GM19099 (cell line): Measurements from ENCODE around the gene MPND.

ENCODE experiments used
- POLR2A ChIP-seq: IDR thresholded peaks from 3 replicates; pipeline ENCODE4 v1.6.1; 2011; ENCODE audit warnings: low read depth; ENCODE audit not compliant: insufficient read length; ENCODE audit errors: extremely low read depth

Gene MPND

DNA sequence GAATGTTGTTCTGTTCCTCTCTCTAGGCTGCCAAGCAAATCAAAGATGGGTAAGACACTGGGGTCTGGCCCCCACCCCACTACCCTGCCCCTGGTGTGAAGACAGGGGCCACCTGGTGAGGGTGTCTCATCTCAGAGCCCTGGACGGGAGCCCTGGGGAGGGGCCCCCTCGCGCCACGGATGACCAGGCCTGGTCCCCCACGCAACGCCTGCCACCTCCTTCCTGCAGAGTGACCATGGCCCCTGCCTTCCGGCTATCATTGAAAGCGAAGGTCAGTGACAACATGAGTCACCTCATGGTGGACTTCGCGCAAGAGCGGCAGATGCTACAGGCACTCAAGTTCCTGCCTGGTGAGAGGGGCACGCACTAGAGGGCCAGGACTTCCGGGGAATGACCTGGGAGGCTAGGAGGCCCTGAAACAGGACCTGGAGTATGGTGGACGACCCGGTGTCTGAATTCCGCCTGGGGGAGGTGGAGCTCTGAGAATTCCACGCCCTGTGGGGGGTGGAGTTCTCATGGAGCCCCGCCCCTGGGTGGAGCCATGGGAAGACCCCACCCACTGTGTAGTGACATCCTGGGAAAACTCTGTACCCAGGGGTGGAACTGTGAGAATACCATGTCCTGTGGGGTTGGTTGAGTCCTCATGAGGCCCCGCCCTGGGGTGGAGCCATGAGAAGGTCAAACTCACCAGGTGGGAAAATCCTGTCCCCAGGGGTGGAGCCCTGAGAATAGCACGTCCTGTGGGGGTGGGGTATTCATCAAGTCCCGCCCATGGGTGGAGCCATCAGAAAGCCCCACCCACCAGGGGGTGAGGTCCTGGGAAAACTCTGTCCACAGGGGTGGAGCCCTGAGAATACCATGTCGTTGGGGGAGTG is 32.9 kb upstream of the MPND start:
- TF ChIP-seq POLR2A: no peak

DNA sequence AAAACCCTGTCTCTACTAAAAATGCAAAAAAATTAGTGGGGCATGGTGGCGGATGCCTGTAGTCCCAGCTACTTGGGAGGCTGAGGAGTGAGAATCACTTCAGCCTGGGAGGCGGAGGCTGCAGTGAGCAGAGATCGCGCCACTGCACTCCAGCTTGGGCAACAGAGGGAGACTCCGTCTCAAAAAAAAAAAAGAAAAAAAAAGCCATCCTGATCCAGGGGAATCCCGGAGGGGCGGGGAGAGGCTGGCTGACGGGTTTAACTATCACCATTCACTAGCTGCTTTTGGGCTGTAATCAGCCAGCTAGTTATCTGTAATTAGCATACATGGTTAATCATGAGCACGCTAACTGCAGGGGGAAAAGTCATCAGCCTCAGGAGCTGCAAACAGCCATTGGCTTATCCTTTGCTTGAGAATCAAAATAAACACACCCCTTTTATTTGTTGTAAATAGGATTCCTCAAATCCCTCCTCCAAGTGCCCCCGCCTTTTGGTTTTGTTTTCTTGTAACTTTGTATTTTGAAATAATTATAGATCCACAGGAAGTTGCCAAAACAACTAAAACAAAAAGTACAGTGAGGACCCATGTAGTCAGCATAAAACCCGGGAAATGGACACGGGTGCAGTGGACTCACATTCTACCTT is 29.4 kb upstream of the MPND start:
- no peak for TF ChIP-seq POLR2A

- no peak for TF ChIP-seq POLR2A
Observed at GRCh38 chr19:4316956-4317355, 26.4 kb upstream of the MPND start.

DNA sequence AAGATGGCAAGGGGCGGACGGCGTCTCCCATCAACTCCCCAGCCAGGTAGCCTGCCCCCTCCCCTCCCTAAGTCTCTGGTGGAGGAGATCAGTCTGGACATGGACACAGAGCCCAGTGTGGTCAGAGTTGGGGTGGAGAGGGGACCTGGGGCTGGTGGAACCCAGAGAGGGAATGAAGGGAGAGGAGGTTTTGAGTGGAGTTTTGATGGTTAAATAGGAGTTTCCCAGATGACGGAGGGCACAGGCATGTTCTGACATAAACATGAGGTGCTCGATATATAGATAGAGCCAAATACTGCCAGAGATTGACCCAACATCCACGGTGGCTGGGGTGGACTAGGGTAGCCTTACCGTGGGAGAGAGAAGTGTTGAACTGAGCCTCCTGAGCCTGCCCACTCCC is 24.9 kb upstream of the MPND start:
- TF ChIP-seq POLR2A: no peak

DNA sequence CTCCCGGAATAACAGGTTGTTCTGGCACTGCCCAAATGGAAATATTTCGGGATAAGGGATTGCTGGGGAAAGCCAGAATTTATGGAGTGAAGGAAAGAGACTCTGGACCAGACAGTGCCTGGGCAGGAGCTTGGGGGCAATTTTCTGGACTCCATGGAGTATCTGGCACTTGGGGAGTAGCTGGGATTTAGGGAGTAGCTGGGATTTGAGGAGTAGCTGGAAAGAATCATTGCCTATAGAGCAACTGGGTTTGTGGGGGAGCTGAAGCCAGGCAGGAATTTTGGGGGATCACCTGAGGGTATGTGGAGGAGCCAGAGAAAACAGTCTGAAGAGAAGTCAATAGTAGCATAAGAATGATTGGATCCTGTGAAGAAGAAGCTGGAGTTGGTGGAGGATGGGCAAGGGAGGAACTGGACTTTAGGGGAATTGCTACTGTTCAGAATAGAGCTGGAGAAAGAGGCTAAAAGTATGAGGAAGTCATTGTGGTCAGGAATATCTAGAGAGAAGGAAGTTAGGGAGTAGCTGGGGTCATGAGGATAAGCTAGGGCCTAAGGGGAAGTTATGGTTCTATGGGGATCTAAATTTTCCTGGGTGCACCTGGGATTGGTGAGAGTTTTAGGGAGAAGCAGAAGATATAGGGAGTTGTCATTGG is 24.2 kb upstream of the MPND start:
- TF ChIP-seq POLR2A: no peak

GRCh38 chr19:4320419-4320818 is 22.9 kb upstream of the MPND start:
- TF ChIP-seq POLR2A: no peak

GRCh38 chr19:4322942-4323665 is 20.3 kb upstream of the MPND start:
- no peak for TF ChIP-seq POLR2A

DNA sequence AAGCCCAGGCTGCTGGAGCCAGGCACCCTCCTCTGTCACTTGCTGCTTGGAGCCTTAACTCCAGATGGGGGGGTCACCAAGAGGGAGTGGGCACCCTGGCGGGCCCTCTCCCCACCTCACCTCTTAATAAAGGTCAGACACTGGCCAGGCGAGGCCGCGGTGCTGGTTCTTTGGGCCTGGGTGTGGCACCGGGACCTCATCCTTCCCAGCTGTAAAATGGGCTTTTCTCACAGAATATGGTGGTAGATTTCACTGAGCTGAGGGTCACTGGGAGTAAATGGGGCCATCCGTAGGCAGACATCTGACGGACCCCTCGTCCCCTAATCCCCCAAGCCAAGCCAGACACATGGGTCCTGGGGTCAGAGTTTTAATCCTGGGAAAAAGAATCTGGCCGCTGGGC is 19.7 kb upstream of the MPND start:
- TF ChIP-seq POLR2A: no peak

DNA sequence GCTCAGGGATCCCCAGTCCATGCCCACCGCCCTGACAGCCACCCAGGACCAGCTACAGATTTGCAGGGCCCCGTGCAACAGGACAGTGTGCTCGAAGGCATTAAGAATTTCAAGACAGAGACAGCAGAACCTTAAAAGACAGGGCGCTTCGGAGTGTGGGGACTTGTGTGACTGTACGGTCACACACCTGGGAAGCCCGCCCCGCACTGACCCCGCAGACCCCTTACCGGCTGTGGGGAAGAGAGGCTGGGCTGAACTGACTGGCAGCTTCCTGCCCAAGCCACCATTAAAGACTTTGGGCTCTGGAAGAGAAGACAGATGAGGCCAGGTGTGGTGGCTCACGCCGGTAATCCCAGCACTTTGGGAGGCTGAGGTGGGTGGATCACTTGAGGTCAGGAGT is 19.1 kb upstream of the MPND start:
- TF ChIP-seq POLR2A: no peak

GRCh38 chr19:4326215-4326836 is 17.0 kb upstream of the MPND start:
- no peak for TF ChIP-seq POLR2A

DNA sequence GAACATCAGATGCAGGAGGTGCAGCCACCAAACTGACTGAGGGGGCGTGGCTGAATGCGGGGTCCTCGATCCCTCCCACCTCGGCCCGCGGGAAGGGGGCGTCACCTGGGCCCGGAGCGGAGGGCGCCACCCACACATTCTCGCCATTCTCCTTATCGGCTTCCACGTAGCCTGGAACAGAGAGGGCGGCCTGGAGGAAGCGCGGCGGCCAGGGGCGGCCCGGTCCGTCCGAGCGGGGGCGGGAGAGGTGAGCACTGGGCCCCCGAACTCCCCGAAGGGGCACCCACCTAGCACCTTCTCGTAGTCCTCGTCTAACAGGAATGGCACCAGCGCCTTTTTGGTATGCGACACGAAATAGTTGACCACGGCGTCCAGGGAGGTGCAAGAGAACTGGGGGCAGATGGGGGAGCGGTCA is 16.5 kb upstream of the MPND start:
- no peak for TF ChIP-seq POLR2A

- TF ChIP-seq POLR2A: no peak
Observed at GRCh38 chr19:4327252-4327876, 16.0 kb upstream of the MPND start.

GRCh38 chr19:4327877-4328242 is 15.5 kb upstream of the MPND start:
- TF ChIP-seq POLR2A: no peak

GRCh38 chr19:4328243-4328990 is 14.9 kb upstream of the MPND start:
- TF ChIP-seq POLR2A: peak; percentile 87
